Upper lobe of left lung (tissue), 6 donors: Measurements from ENCODE around the gene PPP2R3B. TPM values are rescaled to one million over a fixed set of nuclear protein-coding genes. Genes with fewer than 3 reads are reported as not detected.
A peak's percentile ranks its signal among the peaks of the same experiment; 100 is the strongest.

ENCODE experiments used
- ATAC-seq, 2 donors: fragments of 200-7000 bp; cut with Tn5 transposase; one replicate each; pipeline ENCODE4 v1.9.1; 2022; ENCODE audit warnings: mild to moderate bottlenecking in 2 of 2, moderate library complexity in 2 of 2; ENCODE audit not compliant: low FRiP score in 2 of 2
- DNase-seq, 2 donors: peaks; one replicate each; pipeline ENCODE4 v3.0.0-alpha.2; 2019 to 2020
- H3K27ac ChIP-seq, 4 donors: fragments of 200-600 bp; sonication (generic); one replicate each; pipeline ENCODE4 v1.5.1; 2016 to 2019
- H3K27me3 ChIP-seq, 4 donors: fragments of 200-600 bp; sonication (generic); one replicate each; pipeline ENCODE4 v1.5.1; 2017 to 2019
- H3K36me3 ChIP-seq, 4 donors: fragments of 200-600 bp; sonication (generic); one replicate each; pipeline ENCODE4 v1.5.1; 2016 to 2019
- H3K4me1 ChIP-seq, 4 donors: fragments of 200-600 bp; sonication (generic); one replicate each; pipeline ENCODE4 v1.5.1; 2018 to 2019
- H3K4me3 ChIP-seq, 4 donors: fragments of 200-600 bp; sonication (generic); one replicate each; pipeline ENCODE4 v1.5.1; 2017 to 2019; ENCODE audit warnings: mild to moderate bottlenecking in 2 of 4, moderate library complexity in 1 of 4
- H3K9me3 ChIP-seq, 4 donors: fragments of 200-600 bp; sonication (generic); one replicate each; pipeline ENCODE4 v1.5.1; 2018 to 2019
- EP300 ChIP-seq, 4 donors: sonication (generic); formaldehyde crosslinking; IDR thresholded peaks; one replicate each; pipeline ENCODE4 v1.5.1; 2017; ENCODE audit warnings: antibody characterized with exemption in 4 of 4, control low read depth in 2 of 4
- POLR2A ChIP-seq, 4 donors: fragments of 450-650 bp; IDR thresholded peaks; one replicate each; pipeline ENCODE4 v1.5.1; 2016 to 2017; ENCODE audit warnings: antibody characterized with exemption in 4 of 4, mild to moderate bottlenecking in 2 of 4
- POLR2AphosphoS5 ChIP-seq, 2 donors: sonication (generic); formaldehyde crosslinking; IDR thresholded peaks; one replicate each; pipeline ENCODE4 v1.5.1; 2017; ENCODE audit warnings: antibody characterized with exemption in 2 of 2
- WGBS, 2 donors: methylation state at CpG; one replicate each; pipeline ENCODE4 v1.1.5; 2017 to 2018; 5-methylcytosine and 5-hydroxymethylcytosine counted together
- total RNA-seq, 6 donors: library from RNA; depleted of rRNA in 4 of 6; stranded (reverse); fragments of >200 nt in 4 of 6; gene quantifications; one replicate each; pipeline versions ENCODE4 v1.1.0 to v1.2.1, GENCODE V29; 2016 to 2021
- TF ChIP-seq, protein P1 (sequence below), 6 experiments: fragments of 450-650 bp in 4 of 6; fragments of 200-600 bp in 2 of 6; sonication (generic) in 2 of 6; IDR thresholded peaks; one replicate each; pipeline ENCODE4 v1.5.1; 2016 to 2019; ENCODE audit warnings: antibody characterized with exemption in 6 of 6
- donor health status: DM: no; HTN: no; CAD: no; lungs with moderate emphysema.
- donor health status: DM: no; HTN: yes; CAD: no; lungs with severe emphysema.

PPP2R3B gene
- total RNA-seq, 6 donors from 2014 or later, result 8.7 to 72.3 (median 15.1) TPM

DNA sequence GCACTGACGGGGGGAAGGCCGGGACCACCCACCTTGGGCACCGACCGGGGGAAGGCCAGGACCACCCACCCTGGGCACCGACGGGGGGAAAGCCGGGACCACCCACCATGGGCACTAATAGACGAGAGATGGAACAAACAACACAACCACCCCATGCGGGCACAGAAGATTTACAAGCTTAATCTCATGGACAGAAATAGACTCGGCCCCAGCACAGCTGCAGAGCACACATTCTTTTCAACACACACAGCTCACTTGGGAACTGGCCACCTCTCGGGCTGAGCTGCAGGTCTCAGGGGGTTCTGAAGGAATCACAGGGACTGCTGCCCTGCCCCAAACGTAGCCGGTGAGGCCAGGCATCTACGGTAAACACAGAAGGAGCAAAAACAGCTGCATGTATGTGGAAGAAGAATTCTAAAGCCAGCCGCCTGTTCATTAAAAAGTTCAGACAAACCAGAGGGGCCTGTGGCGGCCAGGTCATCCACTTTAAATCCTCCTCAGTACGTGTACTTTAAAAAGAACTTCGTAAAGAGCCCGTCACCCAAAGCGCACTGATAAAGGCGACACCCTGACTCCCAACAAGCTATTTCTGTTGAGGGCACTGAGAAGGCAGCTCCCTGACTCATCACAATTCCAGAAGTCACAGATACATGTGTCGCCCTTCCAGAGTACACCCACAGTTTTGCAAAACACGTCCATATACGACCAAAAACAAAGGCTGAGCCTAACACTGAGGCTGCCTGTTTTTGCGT, 17.7 kb downstream of the PPP2R3B start:
- Histone ChIP-seq H3K36me3 (no peaks in the 10 kb centered on the region), H3K27me3 (peaks cover 0 to 24% (median 2%) of the 10 kb centered on the region in 4 donors), H3K4me3 (no peak overlapping the region), H3K4me1 (peaks cover 8 to 16% (median 12%) of the 10 kb centered on the region in 4 donors), H3K27ac (no peak overlapping the region), H3K9me3 (no peaks in the 10 kb centered on the region)
- 77 to 84% methylated on average over 15 to 17 of the region's 25 CpGs for WGBS, 2 donors
- no peak for DNase-seq
- TF ChIP-seq POLR2A (IDR thresholded peaks at IDR 0.05) (no peak), POLR2AphosphoS5 (IDR thresholded peaks at IDR 0.05) (no peak), EP300 (IDR thresholded peaks at IDR 0.05) (no peak)
- TF ChIP-seq, protein P1, sequence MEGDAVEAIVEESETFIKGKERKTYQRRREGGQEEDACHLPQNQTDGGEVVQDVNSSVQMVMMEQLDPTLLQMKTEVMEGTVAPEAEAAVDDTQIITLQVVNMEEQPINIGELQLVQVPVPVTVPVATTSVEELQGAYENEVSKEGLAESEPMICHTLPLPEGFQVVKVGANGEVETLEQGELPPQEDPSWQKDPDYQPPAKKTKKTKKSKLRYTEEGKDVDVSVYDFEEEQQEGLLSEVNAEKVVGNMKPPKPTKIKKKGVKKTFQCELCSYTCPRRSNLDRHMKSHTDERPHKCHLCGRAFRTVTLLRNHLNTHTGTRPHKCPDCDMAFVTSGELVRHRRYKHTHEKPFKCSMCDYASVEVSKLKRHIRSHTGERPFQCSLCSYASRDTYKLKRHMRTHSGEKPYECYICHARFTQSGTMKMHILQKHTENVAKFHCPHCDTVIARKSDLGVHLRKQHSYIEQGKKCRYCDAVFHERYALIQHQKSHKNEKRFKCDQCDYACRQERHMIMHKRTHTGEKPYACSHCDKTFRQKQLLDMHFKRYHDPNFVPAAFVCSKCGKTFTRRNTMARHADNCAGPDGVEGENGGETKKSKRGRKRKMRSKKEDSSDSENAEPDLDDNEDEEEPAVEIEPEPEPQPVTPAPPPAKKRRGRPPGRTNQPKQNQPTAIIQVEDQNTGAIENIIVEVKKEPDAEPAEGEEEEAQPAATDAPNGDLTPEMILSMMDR (IDR thresholded peaks at IDR 0.05), result no peak
- peak in 1 of 2 donors; percentile 11 for ATAC-seq

DNA sequence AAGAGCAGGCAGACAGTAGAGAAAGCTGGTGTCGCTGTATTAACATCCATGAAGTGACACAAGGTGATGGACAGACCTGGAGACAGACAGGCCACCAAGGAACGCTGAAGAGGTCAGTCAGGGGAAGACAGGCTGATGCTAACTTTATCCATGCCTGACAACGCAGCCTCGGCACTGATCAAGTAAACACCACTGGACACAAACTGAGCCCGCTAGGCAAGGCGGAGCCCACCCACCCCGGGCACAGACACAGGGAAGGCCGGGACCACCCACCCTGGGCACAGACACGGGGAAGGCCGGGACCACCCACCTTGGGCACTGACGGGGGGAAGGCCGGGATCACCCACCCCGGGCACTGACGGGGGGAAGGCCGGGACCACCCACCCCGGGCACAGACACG, 18.8 kb downstream of the PPP2R3B start:
- H3K4me3 ChIP-seq, result no peak overlapping the region
- no peak overlapping the region for H3K27ac ChIP-seq
- DNase-seq (no peak), ATAC-seq (no peak)
- no peaks in the 10 kb centered on the region for H3K36me3 ChIP-seq
- H3K4me1 ChIP-seq, result peaks cover 0 to 4% (median 3%) of the 10 kb centered on the region in 4 donors
- 86 to 95% methylated on average over 6 to 8 of the region's 17 CpGs for WGBS, 2 donors
- H3K27me3 ChIP-seq, result peaks cover 0 to 14% (median 0%) of the 10 kb centered on the region in 4 donors
- no peak for TF ChIP-seq POLR2A (IDR thresholded peaks at IDR 0.05)
- no peak for TF ChIP-seq EP300 (IDR thresholded peaks at IDR 0.05)
- no peak for TF ChIP-seq POLR2AphosphoS5 (IDR thresholded peaks at IDR 0.05)
- TF ChIP-seq, protein P1 (IDR thresholded peaks at IDR 0.05), result no peak
- no peaks in the 10 kb centered on the region for H3K9me3 ChIP-seq

DNA sequence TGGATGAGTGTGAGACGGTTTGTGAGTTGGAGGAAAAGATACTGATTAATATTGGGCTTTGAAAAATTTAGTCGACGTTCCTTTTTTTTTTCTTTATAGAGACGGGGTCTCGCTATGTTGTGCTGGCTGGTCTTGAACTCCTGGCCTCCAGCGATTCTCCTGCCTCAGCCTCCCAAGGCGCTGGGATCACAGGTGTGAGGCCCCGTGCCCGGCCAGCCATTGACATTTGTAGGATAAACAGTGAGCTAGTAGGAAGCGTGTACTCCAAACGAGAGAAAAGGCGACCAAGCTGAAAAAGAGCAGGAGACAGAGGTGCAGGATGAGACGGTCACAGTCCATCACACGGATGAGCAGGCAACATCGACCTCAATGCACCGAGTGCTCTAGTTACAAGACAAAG, 19.4 kb downstream of the PPP2R3B start:
- ATAC-seq, result no peak
- Histone ChIP-seq H3K36me3 (no peaks in the 10 kb centered on the region), H3K27ac (no peak overlapping the region), H3K4me3 (no peak overlapping the region), H3K9me3 (no peaks in the 10 kb centered on the region), H3K4me1 (no peaks in the 10 kb centered on the region), H3K27me3 (peaks cover 0 to 8% (median 0%) of the 10 kb centered on the region in 4 donors)
- WGBS, 2 donors, result 89 to 92% methylated on average over 16 of the region's 16 CpGs
- no peak for DNase-seq
- TF ChIP-seq EP300 (IDR thresholded peaks at IDR 0.05) (no peak), POLR2AphosphoS5 (IDR thresholded peaks at IDR 0.05) (no peak), POLR2A (IDR thresholded peaks at IDR 0.05) (no peak)
- TF ChIP-seq, protein P1 (IDR thresholded peaks at IDR 0.05), result no peak

GRCh38 chrX:363621-364375, 22.9 kb downstream of the PPP2R3B start:
- 94 to 96% methylated on average over 25 to 37 of the region's 37 CpGs for WGBS, 2 donors
- TF ChIP-seq EP300 (IDR thresholded peaks at IDR 0.05), result no peak
- TF ChIP-seq POLR2A (IDR thresholded peaks at IDR 0.05), result no peak
- TF ChIP-seq POLR2AphosphoS5 (IDR thresholded peaks at IDR 0.05), result no peak
- TF ChIP-seq, protein P1 (IDR thresholded peaks at IDR 0.05), result no peak

More at GRCh38 chrX:363621-364375, 22.9 kb downstream of the PPP2R3B start:
- H3K4me3 ChIP-seq, result no peak overlapping the region
- peaks cover 0 to 23% (median 10%) of the 10 kb centered on the region in 4 donors for H3K9me3 ChIP-seq
- no peak overlapping the region for H3K27ac ChIP-seq
- no peaks in the 10 kb centered on the region for H3K4me1 ChIP-seq
- DNase-seq (peak in 1 of 2 donors; percentile 40), ATAC-seq (no peak)
- no peaks in the 10 kb centered on the region for H3K27me3 ChIP-seq
- peaks cover 0 to 15% (median 12%) of the 10 kb centered on the region in 4 donors for H3K36me3 ChIP-seq
